ENCODE results near the gene HDAC9.
"Not testable (repeated sequence)": the region's sequence is repeated elsewhere in the genome, so short reads cannot be mapped to it uniquely, and the experiment has no call there.

HDAC9 gene

GRCh38 chr7:18693816-18694215 is 198.3 kb downstream of the HDAC9 start:
- Mint-ChIP-seq H3K4me3 (no peak overlapping the region), H3K9me3 (ENCODE audit: low read depth) (no peaks in the 10 kb centered on the region), H3K27me3 (no peaks in the 10 kb centered on the region), H3K4me1 (ENCODE audit: low read depth) (no peaks in the 10 kb centered on the region), H3K27ac (no peak overlapping the region), H3K36me3 (no peaks in the 10 kb centered on the region)

GRCh38 chr7:18694484-18694883 is 198.9 kb downstream of the HDAC9 start:
- Mint-ChIP-seq H3K9me3 (ENCODE audit: low read depth) (no peaks in the 10 kb centered on the region), H3K4me3 (no peak overlapping the region), H3K27ac (no peak overlapping the region), H3K27me3 (no peaks in the 10 kb centered on the region), H3K36me3 (no peaks in the 10 kb centered on the region), H3K4me1 (ENCODE audit: low read depth) (no peaks in the 10 kb centered on the region)

- Mint-ChIP-seq H3K4me3 (no peak overlapping the region), H3K27me3 (no peaks in the 10 kb centered on the region), H3K36me3 (no peaks in the 10 kb centered on the region), H3K4me1 (ENCODE audit: low read depth) (no peaks in the 10 kb centered on the region), H3K9me3 (ENCODE audit: low read depth) (no peaks in the 10 kb centered on the region), H3K27ac (no peak overlapping the region)
Measured at GRCh38 chr7:18694911-18695310, 199.4 kb downstream of the HDAC9 start.

- H3K4me1 Mint-ChIP-seq (ENCODE audit: low read depth) = no peaks in the 10 kb centered on the region
- no peak overlapping the region for H3K4me3 Mint-ChIP-seq
- no peaks in the 10 kb centered on the region for H3K9me3 Mint-ChIP-seq (ENCODE audit: low read depth)
- no peaks in the 10 kb centered on the region for H3K36me3 Mint-ChIP-seq
- H3K27ac Mint-ChIP-seq = no peak overlapping the region
- no peaks in the 10 kb centered on the region for H3K27me3 Mint-ChIP-seq
Measured at GRCh38 chr7:18698258-18698734, 202.7 kb downstream of the HDAC9 start.

GRCh38 chr7:18700147-18700546 is 204.6 kb downstream of the HDAC9 start:
- Mint-ChIP-seq H3K27me3 (no peaks in the 10 kb centered on the region), H3K4me3 (no peak overlapping the region), H3K4me1 (ENCODE audit: low read depth) (no peaks in the 10 kb centered on the region), H3K27ac (no peak overlapping the region), H3K9me3 (ENCODE audit: low read depth) (no peaks in the 10 kb centered on the region), H3K36me3 (no peaks in the 10 kb centered on the region)

- H3K36me3 Mint-ChIP-seq = no peaks in the 10 kb centered on the region
- H3K4me3 Mint-ChIP-seq = no peak overlapping the region
- H3K27ac Mint-ChIP-seq = no peak overlapping the region
- no peaks in the 10 kb centered on the region for H3K27me3 Mint-ChIP-seq
- no peaks in the 10 kb centered on the region for H3K4me1 Mint-ChIP-seq (ENCODE audit: low read depth)
- H3K9me3 Mint-ChIP-seq (ENCODE audit: low read depth) = no peaks in the 10 kb centered on the region
Measured at GRCh38 chr7:18702071-18702829, 206.7 kb downstream of the HDAC9 start.

GRCh38 chr7:18703685-18704084 is 208.1 kb downstream of the HDAC9 start:
- no peaks in the 10 kb centered on the region for H3K4me1 Mint-ChIP-seq (ENCODE audit: low read depth)
- no peak overlapping the region for H3K27ac Mint-ChIP-seq
- no peaks in the 10 kb centered on the region for H3K36me3 Mint-ChIP-seq
- H3K9me3 Mint-ChIP-seq (ENCODE audit: low read depth) = no peaks in the 10 kb centered on the region
- H3K27me3 Mint-ChIP-seq = no peaks in the 10 kb centered on the region
- no peak overlapping the region for H3K4me3 Mint-ChIP-seq

- Mint-ChIP-seq H3K27me3 (no peaks in the 10 kb centered on the region), H3K36me3 (no peaks in the 10 kb centered on the region), H3K4me3 (no peak overlapping the region), H3K4me1 (ENCODE audit: low read depth) (no peaks in the 10 kb centered on the region), H3K9me3 (ENCODE audit: low read depth) (peaks cover 3% of the 10 kb centered on the region), H3K27ac (no peak overlapping the region)
Measured at GRCh38 chr7:18706670-18707069, 211.1 kb downstream of the HDAC9 start.

GRCh38 chr7:18708204-18708603 is 212.7 kb downstream of the HDAC9 start:
- H3K27me3 Mint-ChIP-seq = no peaks in the 10 kb centered on the region
- peaks cover 6% of the 10 kb centered on the region for H3K9me3 Mint-ChIP-seq (ENCODE audit: low read depth)
- H3K27ac Mint-ChIP-seq = no peak overlapping the region
- H3K4me3 Mint-ChIP-seq = no peak overlapping the region
- H3K4me1 Mint-ChIP-seq (ENCODE audit: low read depth) = no peaks in the 10 kb centered on the region
- H3K36me3 Mint-ChIP-seq = no peaks in the 10 kb centered on the region

- Mint-ChIP-seq H3K27me3 (no peaks in the 10 kb centered on the region), H3K4me3 (no peak overlapping the region), H3K27ac (no peak overlapping the region), H3K4me1 (ENCODE audit: low read depth) (no peaks in the 10 kb centered on the region), H3K9me3 (ENCODE audit: low read depth) (peaks cover 6% of the 10 kb centered on the region), H3K36me3 (no peaks in the 10 kb centered on the region)
Measured at GRCh38 chr7:18715988-18716387, 220.4 kb downstream of the HDAC9 start.

GRCh38 chr7:18721429-18721828 is 225.9 kb downstream of the HDAC9 start:
- Mint-ChIP-seq H3K4me3 (no peak overlapping the region), H3K36me3 (no peaks in the 10 kb centered on the region), H3K4me1 (ENCODE audit: low read depth) (no peaks in the 10 kb centered on the region), H3K9me3 (ENCODE audit: low read depth) (no peaks in the 10 kb centered on the region), H3K27ac (no peak overlapping the region), H3K27me3 (no peaks in the 10 kb centered on the region)

- H3K4me3 Mint-ChIP-seq = no peak overlapping the region
- no peak overlapping the region for H3K27ac Mint-ChIP-seq
- H3K36me3 Mint-ChIP-seq = no peaks in the 10 kb centered on the region
- no peaks in the 10 kb centered on the region for H3K9me3 Mint-ChIP-seq (ENCODE audit: low read depth)
- no peaks in the 10 kb centered on the region for H3K27me3 Mint-ChIP-seq
- H3K4me1 Mint-ChIP-seq (ENCODE audit: low read depth) = no peaks in the 10 kb centered on the region
Measured at GRCh38 chr7:18724318-18724717, 228.8 kb downstream of the HDAC9 start.

GRCh38 chr7:18727115-18727870 is 231.7 kb downstream of the HDAC9 start:
- H3K27me3 Mint-ChIP-seq = no peaks in the 10 kb centered on the region
- H3K4me1 Mint-ChIP-seq (ENCODE audit: low read depth) = no peaks in the 10 kb centered on the region
- H3K36me3 Mint-ChIP-seq = no peaks in the 10 kb centered on the region
- no peak overlapping the region for H3K4me3 Mint-ChIP-seq
- H3K9me3 Mint-ChIP-seq (ENCODE audit: low read depth) = no peaks in the 10 kb centered on the region
- H3K27ac Mint-ChIP-seq = no peak overlapping the region

- not testable (repeated sequence) for H3K9me3 Mint-ChIP-seq (ENCODE audit: low read depth); H3K27ac Mint-ChIP-seq; H3K36me3 Mint-ChIP-seq; H3K27me3 Mint-ChIP-seq; H3K4me1 Mint-ChIP-seq (ENCODE audit: low read depth); H3K4me3 Mint-ChIP-seq
Measured at GRCh38 chr7:18736012-18736411, 240.5 kb downstream of the HDAC9 start.

GRCh38 chr7:18740579-18740988 is 245.0 kb downstream of the HDAC9 start:
- peaks cover 7% of the 10 kb centered on the region for H3K9me3 Mint-ChIP-seq (ENCODE audit: low read depth)
- H3K27ac Mint-ChIP-seq = no peak overlapping the region
- H3K4me1 Mint-ChIP-seq (ENCODE audit: low read depth) = no peaks in the 10 kb centered on the region
- no peaks in the 10 kb centered on the region for H3K27me3 Mint-ChIP-seq
- H3K36me3 Mint-ChIP-seq = no peaks in the 10 kb centered on the region
- H3K4me3 Mint-ChIP-seq = no peak overlapping the region

All from activated naive CD8-positive, alpha-beta T cell (primary cell).